HG02610 (cell line): Measurements from ENCODE around the gene ADAMTSL2.

ENCODE experiments used
- ATAC-seq: cut with Tn5 transposase; IDR thresholded peaks from one replicate; pipeline ENCODE4 v1.9.1; 2021; ENCODE audit warnings: mild to moderate bottlenecking, moderate library complexity; ENCODE audit not compliant: unreplicated experiment

The ADAMTSL2 gene

GRCh38 chr9:133499132-133499891 lies 35.2 kb upstream of the ADAMTSL2 start:
- ATAC-seq, result no peak

GRCh38 chr9:133499892-133500270 lies 34.6 kb upstream of the ADAMTSL2 start:
- no peak for ATAC-seq

DNA sequence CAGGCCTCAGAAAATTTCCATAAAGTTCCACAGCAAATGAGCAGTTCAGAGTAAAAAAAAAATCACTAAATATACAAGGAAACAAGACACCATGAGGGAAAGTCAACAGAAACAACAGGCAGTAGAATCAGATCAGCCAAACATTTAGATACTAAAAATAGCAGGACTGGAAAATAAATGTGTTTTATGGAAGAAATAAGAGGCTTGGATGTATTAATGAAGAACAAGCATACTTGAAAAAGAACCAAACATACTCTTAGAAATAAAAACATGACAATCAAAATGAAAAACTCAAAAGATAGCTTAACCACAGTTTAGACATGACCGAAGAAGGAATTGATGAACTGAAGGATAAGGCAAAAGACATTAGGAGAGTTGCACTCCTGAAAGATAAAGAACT lies 32.4 kb upstream of the ADAMTSL2 start:
- no peak for ATAC-seq

DNA sequence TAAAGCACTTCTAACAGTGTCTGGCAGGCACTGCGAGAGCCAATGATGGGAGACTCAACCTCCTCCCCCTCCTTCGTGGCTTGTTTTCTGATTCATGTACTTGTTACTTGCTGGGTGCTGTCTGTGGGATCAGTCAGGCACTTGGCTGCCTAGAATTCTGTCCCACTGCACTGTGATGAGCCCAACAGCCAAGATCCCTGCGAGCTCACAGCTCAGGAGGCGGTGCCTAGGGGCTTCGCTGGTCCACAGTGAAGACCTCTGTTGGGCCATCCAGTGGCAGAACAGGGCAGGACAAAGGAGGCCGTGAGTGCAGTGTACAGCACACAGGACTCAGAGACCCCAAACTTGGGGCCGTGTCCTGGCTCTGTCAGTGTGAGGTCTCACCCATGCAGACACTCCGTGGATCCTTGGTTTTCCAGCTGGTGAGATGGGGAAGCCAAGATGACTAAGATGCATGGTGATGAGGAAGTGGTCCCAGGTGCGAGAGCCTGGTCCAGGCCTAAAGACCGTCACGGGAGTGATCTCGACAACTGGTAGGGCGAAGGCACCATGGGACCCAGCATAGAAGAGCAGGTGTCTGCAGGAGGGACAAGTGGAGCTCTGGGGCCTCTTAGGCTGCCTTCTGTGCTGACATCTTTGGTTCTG lies 29.2 kb upstream of the ADAMTSL2 start:
- no peak for ATAC-seq

- no peak for ATAC-seq
These were observed 28.4 kb upstream of the ADAMTSL2 start for GRCh38 chr9:133505901-133506652.

GRCh38 chr9:133506653-133507038 lies 27.9 kb upstream of the ADAMTSL2 start:
- no peak for ATAC-seq

DNA sequence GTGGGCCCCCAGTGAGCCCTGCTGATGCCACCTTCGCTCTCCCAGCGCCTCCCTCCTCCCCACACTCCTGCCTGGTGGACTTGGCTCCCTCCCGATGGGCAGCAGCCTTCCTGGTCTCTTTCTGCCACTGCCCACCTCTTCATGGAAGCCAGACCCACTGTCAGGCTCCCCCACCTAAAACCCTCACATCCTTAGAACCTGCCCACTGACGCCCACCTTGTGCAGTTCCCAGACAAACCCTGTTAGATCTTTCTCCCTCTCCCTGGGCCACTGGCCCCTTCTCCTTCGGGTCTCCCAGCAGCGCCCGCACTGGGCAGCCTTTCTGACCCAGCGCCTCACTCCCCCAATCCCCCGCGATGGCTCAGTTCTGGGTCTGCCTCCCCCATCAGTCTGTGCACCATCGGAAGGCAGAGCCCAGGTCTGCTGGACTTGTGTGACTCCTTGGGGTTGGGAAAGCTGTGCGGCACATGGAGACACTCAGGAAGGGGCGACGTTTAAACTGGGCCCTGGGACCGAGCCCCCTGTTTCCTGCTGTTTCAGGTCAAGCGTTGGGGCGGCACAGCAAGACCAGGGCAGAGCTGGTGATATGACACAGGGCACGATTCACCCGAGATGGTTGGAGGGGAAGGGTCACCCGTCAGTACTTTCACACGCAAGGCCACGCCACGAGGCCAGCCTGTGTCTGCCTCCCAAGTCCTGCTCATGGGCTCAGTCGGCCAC lies 27.1 kb upstream of the ADAMTSL2 start:
- ATAC-seq, result no peak

DNA sequence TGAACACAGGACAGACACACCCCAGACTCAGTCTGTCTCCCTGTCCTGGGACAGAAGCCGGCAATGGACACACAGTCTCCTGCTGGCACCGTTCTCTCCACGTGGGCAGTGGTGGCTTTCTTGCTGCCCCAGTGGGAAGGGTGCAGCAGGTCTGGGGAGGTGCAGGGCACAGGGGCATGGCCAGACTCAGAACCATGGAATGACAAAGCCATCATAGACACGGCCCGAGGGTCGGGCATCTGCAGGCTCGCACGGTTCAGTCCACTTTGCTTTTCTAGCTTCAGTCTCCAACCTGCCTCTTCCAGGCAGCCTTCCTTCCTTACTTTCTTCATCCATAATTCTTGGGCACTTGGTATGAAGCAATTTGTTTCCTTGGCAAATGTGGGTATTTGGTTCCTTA lies 26.5 kb upstream of the ADAMTSL2 start:
- ATAC-seq, result no peak

GRCh38 chr9:133509179-133510083 lies 25.1 kb upstream of the ADAMTSL2 start:
- no peak for ATAC-seq

DNA sequence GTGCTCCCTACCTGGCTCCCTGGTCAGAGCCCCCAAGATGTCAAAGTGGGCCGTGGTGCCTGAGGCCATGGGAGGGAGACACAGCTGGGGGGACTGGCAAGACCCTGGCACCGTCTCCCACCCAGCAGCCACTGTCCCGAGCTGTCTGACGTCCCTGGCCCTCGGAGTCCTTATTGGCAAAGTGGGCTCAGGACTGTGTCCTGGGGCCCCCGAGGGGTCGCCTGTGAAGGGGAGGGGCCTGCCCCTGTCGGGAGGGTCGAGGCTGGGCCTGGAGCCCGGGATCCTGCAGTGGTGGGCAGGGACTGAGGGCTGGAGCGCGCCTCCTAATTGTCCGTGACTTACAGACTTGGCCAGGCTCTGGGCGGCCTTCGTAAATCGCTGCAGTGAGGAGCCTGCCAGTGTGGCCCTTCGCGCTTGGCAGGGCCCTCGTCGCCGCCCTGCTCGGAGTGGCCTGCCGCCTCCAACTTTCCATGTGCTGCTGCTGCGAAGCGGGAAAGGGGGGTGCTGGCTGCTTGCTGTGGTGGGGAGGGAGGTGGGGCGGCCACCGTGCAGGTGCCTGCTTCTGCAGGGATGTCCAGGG lies 23.5 kb upstream of the ADAMTSL2 start:
- no peak for ATAC-seq

GRCh38 chr9:133511607-133512006 lies 22.9 kb upstream of the ADAMTSL2 start:
- no peak for ATAC-seq

DNA sequence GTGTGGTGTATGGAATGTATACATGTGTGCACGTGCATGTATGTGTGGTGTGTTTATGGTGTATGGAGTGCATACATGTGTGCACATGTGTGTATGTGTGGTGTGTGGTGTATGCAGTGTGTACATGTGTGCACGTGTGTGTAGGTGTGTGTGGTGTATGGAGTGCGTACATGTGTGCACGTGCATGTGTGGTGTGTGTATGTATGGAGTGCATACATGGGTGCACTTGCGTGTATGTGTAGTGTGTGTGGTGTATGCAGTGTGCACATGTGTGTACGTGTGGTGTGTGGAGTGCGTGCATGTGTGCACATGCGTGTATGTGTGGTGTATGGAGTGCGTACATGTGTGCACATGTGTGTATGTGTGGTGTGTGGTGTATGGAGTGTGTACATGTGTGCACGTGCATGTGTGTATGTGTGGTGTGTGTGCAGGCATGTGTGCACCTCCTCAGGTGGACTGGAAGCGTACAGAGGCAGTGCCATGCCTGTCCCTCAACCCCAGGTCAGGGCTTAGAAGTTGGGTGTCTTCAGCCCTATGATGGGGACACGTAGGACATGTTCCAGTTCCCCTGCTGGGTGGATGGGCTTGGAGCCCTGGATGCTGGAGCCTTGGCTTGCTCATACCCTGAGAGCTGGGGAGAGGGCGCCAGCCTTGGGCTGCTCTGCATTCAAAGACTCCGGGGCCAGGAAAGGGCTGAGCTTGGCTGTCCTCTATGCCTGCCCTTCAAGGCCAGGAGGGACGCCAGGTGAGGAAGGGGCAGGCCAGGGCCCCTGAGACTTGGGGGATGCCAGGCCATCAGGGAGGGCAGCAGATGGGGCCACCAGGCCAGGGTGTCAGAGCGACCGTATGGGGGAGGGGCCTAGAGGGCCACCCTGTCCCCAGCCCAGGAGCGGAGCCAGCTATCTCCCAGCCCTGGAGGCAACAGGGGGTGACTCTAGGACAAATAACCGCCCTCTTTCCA lies 22.0 kb upstream of the ADAMTSL2 start:
- no peak for ATAC-seq

DNA sequence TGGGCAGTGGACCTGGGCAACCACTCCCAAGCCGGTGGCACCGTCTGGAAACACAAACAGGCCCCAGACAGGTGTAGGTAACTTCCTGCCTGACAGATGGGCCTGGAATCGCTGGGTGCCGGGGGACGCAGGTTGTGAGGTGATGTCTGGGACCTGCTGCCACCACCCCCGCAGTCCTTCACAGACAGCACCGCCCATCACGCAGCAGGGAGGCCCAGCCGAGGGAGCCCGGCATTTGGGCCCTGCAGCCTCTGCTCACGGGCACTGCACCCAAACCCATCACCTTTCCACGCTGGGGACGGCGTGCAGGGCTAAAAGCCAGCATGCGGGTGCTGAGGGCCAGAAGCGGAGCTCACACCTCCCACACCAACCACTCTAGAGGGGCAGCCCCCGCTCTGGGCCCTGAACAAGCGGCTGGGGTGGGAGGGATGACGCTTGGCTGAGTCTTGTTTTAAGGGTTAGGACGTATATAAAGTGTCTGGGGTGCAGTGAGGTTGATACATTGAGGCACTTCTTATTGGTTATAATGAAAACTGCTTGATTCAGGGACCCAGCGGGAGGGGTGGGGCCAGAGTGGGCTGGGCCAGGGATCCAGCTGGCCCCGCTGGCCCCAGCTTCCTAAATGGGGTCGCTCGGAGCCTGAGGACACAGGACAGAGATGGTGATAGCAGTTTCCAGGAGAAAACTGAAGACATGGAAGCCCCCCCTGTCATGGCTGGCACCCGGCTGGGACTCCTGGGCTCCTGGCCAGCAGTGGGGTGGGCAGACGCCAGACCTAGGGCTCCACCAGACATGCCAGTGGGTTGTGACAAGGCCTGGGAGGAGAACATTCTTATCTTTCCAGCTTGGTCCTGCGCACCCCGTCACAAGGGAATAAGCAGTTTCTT lies 21.0 kb upstream of the ADAMTSL2 start:
- no peak for ATAC-seq

- no peak for ATAC-seq
These were observed 19.9 kb upstream of the ADAMTSL2 start for GRCh38 chr9:133514460-133515239.

DNA sequence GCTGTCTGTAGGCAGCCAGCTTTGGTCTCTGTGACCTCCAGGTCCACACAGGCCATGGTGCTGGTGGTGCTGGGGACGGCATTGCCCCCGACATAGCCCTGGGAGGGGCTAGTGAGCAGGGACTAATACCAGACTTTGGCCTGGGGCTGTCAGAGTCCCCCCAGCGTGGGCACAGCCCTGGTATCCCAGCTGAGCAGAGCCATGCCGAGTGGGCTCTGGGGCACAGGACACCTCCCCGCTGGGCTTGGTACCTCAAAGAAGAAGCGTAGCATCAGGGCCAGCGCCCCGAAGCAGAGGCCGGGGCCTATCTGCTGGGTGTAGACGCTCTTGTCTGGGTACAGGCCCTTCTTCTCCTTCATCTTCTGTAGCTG lies 19.3 kb upstream of the ADAMTSL2 start:
- no peak for ATAC-seq

DNA sequence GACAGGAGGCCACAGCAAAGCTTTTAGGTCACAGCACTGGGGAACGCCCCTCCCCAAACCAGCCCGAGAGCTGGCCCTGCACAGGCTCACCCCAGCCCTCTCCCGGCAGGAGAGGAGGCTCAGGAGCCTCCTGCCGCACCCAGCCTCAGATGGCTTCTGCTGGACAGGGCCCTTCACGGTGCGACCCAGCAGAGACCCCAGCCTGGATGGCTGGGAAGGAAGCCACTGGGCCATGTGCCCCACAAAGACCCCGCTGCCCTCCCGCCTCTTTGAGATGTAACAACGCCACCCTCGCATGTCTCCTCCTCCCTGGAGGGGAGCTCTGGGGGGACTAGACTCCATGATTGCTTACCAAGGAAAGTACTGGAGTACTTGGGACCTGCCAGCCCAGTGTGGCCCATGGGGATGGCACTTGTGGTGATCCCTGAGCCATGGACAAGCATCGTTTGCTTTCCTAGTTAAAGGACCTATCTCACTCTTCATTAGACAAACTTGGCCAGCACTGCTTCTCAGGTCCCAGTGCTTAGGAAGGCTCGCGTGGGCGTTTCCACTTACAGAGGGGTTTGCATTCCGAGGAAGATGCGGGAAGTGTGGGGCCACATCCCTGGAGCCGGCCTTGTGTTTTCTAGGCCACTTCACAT lies 18.8 kb upstream of the ADAMTSL2 start:
- ATAC-seq, result no peak
